HL-60 (cell line): Measurements from ENCODE around the gene PTPRG.

Source experiments
- DNase-seq, 2 experiments: peaks; one replicate each; pipeline ENCODE4 v3.0.0-alpha.2; 2010 to 2020; ENCODE audit warnings: low read depth in 1 of 2, low spot score in 1 of 2
- H3K27ac ChIP-seq: fragments of 250-450 bp; sonication (Bioruptor Pico); replicated peaks from 2 replicates; pipeline ENCODE4 v1.5.1; 2020; ENCODE audit warnings: mild to moderate bottlenecking, moderate library complexity
- H3K27me3 ChIP-seq: fragments of 250-450 bp; sonication (Bioruptor Pico); 2 replicates; pipeline ENCODE4 v1.5.1; 2021; ENCODE audit warnings: mild to moderate bottlenecking, moderate library complexity; ENCODE audit not compliant: insufficient read depth, poor library complexity, severe bottlenecking
- H3K4me3 ChIP-seq: replicated peaks from 2 replicates; pipeline ENCODE4 v1.5.1; 2011; ENCODE audit warnings: mild to moderate bottlenecking, control low read depth, low read length; ENCODE audit not compliant: insufficient read depth
- CTCF ChIP-seq: IDR thresholded peaks from one replicate; pipeline ENCODE4 v1.5.1; 2011; ENCODE audit warnings: low read length, control low read depth, inconsistent platforms; ENCODE audit not compliant: insufficient read depth
- GABPA ChIP-seq: IDR thresholded peaks from 2 replicates; pipeline ENCODE4 v1.6.1; 2012; ENCODE audit warnings: low read depth
- POLR2AphosphoS5 ChIP-seq: IDR thresholded peaks from 2 replicates; pipeline ENCODE4 v1.6.1; 2012; ENCODE audit warnings: low read depth
- REST ChIP-seq: IDR thresholded peaks from 2 replicates; pipeline ENCODE4 v1.6.1; 2012; ENCODE audit warnings: low read depth; ENCODE audit not compliant: insufficient replicate concordance
- SPI1 ChIP-seq: IDR thresholded peaks from 2 replicates; pipeline ENCODE4 v1.6.1; 2012; ENCODE audit warnings: low read depth, mild to moderate bottlenecking, borderline replicate concordance

Gene PTPRG

GRCh38 chr3:61724801-61725200 is 163.4 kb downstream of the PTPRG start:
- no peak overlapping the region for H3K4me3 ChIP-seq
- TF ChIP-seq POLR2AphosphoS5: no peak
- TF ChIP-seq CTCF: no peak
- no peak for TF ChIP-seq SPI1
- TF ChIP-seq REST: no peak
- no peak for TF ChIP-seq GABPA

GRCh38 chr3:61725851-61726333 is 164.5 kb downstream of the PTPRG start:
- H3K4me3 ChIP-seq: no peak overlapping the region
- peaks cover 2% of the 10 kb centered on the region for H3K27me3 ChIP-seq
- TF ChIP-seq SPI1 (no peak), POLR2AphosphoS5 (no peak), REST (no peak), CTCF (no peak), GABPA (no peak)
- no peak for DNase-seq
- no peak overlapping the region for H3K27ac ChIP-seq

More at GRCh38 chr3:61724801-61725200, 163.4 kb downstream of the PTPRG start:
- Histone ChIP-seq H3K27me3 (peaks cover 2% of the 10 kb centered on the region), H3K27ac (no peak overlapping the region)
- no peak for DNase-seq

- Histone ChIP-seq H3K27ac (no peak overlapping the region), H3K27me3 (peaks cover 2% of the 10 kb centered on the region), H3K4me3 (no peak overlapping the region)
- no peak for DNase-seq
- TF ChIP-seq POLR2AphosphoS5 (no peak), CTCF (no peak), GABPA (no peak), REST (no peak), SPI1 (no peak)
Observed at GRCh38 chr3:61727435-61727834, 166.1 kb downstream of the PTPRG start.
